Tibial nerve (tissue), 4 donors: ENCODE measurements around the gene FLOT1. TPM values are rescaled to one million over a fixed set of nuclear protein-coding genes. Genes with fewer than 3 reads are reported as not detected.
A peak's percentile ranks its signal among the peaks of the same experiment; 100 is the strongest.

ENCODE experiments used
- DNase-seq, 2 donors: peaks; one replicate each; pipeline ENCODE4 v3.0.0-alpha.2; 2019; ENCODE audit warnings: low spot score in 2 of 2
- H3K27ac ChIP-seq, 4 donors: fragments of 200-600 bp; sonication (generic) in 3 of 4; one replicate each; pipeline ENCODE4 v1.5.1; 2017 to 2019; ENCODE audit warnings: mild to moderate bottlenecking in 1 of 4
- H3K27me3 ChIP-seq, 2 donors: fragments of 200-600 bp; sonication (generic) in 1 of 2; one replicate each; pipeline versions ENCODE4 v1.5.1 to v1.6.0; 2017 to 2019
- H3K36me3 ChIP-seq, 3 donors: fragments of 200-600 bp; sonication (generic); one replicate each; pipeline ENCODE4 v1.5.1; 2018 to 2019
- H3K4me1 ChIP-seq, 4 donors: fragments of 200-600 bp; sonication (generic) in 3 of 4; one replicate each; pipeline ENCODE4 v1.5.1; 2017 to 2019
- H3K4me3 ChIP-seq, 4 donors: fragments of 200-600 bp; sonication (generic) in 3 of 4; one replicate each; pipeline ENCODE4 v1.5.1; 2017 to 2019; ENCODE audit warnings: mild to moderate bottlenecking in 1 of 4, moderate library complexity in 1 of 4
- H3K9me3 ChIP-seq, 4 donors: fragments of 200-600 bp; sonication (generic) in 3 of 4; one replicate each; pipeline ENCODE4 v1.5.1; 2017 to 2019
- EP300 ChIP-seq, 2 donors: sonication (generic); formaldehyde crosslinking; IDR thresholded peaks; one replicate each; pipeline ENCODE4 v1.6.1; 2017; ENCODE audit warnings: antibody characterized with exemption in 2 of 2, mild to moderate bottlenecking in 1 of 2
- POLR2A ChIP-seq, 2 donors: fragments of 450-650 bp; IDR thresholded peaks; one replicate each; pipeline ENCODE4 v1.6.1; 2017; ENCODE audit warnings: antibody characterized with exemption in 2 of 2, mild to moderate bottlenecking in 2 of 2, moderate library complexity in 2 of 2
- WGBS, 2 donors: methylation state at CpG; one replicate each; pipeline ENCODE4 v1.1.5; 2018; 5-methylcytosine and 5-hydroxymethylcytosine counted together
- total RNA-seq, 4 donors: library from RNA; depleted of rRNA; stranded (reverse); fragments of >200 nt; gene quantifications; one replicate each; pipeline ENCODE4 v1.1.0, GENCODE V29; 2016
- TF ChIP-seq, protein P1 (sequence below), 5 experiments: fragments of 200-600 bp in 3 of 5; fragments of 450-650 bp in 2 of 5; sonication (generic) in 3 of 5; IDR thresholded peaks; one replicate each; pipeline ENCODE4 v1.5.1; 2016 to 2019; ENCODE audit warnings: antibody characterized with exemption in 5 of 5, mild to moderate bottlenecking in 3 of 5, moderate library complexity in 2 of 5

Gene FLOT1
- total RNA-seq, 4 donors from 2014 or later, result 83.1 to 157 (median 94.6) TPM

DNA sequence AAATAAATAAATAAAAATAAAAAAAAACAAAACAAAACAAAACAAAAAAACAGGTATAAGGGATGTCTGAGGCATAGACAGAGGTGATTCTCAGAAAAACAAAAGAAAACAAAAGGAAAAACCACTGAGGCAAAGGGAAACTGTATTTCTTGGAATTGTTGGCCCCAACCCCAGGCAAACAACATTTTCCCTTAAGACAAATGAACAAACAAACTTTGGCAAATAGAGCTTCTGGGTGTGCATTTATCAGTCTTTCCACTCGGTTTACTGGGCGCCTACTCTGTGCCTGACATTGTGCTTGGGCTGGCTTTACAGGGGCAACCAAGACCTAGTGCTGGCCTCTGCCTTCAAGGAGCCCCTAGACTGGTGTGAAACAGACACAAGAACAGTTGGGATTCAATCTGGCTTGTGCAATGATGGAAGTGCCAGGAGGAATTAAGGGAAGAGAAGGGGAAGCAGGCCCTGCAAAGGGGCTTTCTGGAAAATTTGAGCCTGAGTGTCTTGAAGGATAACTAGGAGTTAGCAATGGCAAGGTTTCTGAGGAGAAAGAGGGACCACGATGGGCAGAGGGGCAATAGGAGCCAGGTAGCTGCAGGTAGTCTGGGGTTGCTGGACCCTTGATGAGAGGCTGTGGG, 35.6 kb upstream of the FLOT1 start:
- Histone ChIP-seq H3K27ac (peak overlapping the region in 3 of 4 donors; percentile 30 to 97 (median 91)), H3K4me1 (peaks cover 5 to 53% (median 33%) of the 10 kb centered on the region in 4 donors)
- TF ChIP-seq, protein P1, sequence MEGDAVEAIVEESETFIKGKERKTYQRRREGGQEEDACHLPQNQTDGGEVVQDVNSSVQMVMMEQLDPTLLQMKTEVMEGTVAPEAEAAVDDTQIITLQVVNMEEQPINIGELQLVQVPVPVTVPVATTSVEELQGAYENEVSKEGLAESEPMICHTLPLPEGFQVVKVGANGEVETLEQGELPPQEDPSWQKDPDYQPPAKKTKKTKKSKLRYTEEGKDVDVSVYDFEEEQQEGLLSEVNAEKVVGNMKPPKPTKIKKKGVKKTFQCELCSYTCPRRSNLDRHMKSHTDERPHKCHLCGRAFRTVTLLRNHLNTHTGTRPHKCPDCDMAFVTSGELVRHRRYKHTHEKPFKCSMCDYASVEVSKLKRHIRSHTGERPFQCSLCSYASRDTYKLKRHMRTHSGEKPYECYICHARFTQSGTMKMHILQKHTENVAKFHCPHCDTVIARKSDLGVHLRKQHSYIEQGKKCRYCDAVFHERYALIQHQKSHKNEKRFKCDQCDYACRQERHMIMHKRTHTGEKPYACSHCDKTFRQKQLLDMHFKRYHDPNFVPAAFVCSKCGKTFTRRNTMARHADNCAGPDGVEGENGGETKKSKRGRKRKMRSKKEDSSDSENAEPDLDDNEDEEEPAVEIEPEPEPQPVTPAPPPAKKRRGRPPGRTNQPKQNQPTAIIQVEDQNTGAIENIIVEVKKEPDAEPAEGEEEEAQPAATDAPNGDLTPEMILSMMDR (IDR thresholded peaks at IDR 0.05), result no peak
- no peak for TF ChIP-seq POLR2A (IDR thresholded peaks at IDR 0.05)
- no peak for TF ChIP-seq EP300 (IDR thresholded peaks at IDR 0.05)

DNA sequence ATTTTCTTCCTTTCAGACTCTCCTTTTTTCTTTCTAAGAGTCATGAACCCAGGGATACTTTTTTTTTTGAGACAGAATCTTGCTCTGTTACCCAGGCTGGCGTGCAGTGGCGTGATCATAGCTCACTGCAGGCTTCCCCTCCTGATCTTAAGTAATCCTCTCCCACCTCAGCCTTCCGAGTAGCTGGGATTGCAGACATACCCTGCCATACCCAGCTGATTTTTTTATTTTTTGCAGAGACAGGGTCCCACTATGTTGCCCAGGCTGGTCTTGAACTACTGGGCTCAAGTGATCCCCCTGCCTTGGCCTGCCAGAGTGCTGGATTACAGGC, 34.6 kb upstream of the FLOT1 start:
- Histone ChIP-seq H3K27ac (no peak overlapping the region), H3K4me3 (no peak overlapping the region), H3K9me3 (no peaks in the 10 kb centered on the region), H3K27me3 (no peaks in the 10 kb centered on the region), H3K4me1 (peaks cover 5 to 43% (median 26%) of the 10 kb centered on the region in 4 donors), H3K36me3 (no peaks in the 10 kb centered on the region)
- TF ChIP-seq EP300 (IDR thresholded peaks at IDR 0.05) (no peak), POLR2A (IDR thresholded peaks at IDR 0.05) (no peak)
- TF ChIP-seq, protein P1 (IDR thresholded peaks at IDR 0.05), result no peak
- DNase-seq, result no peak
- 91 to 99% methylated on average over 3 of the region's 3 CpGs for WGBS, 2 donors

More for the DNA sequence above, 35.6 kb upstream of the FLOT1 start:
- no peaks in the 10 kb centered on the region for H3K36me3 ChIP-seq
- 62 to 73% methylated on average over 3 of the region's 3 CpGs for WGBS, 2 donors
- no peaks in the 10 kb centered on the region for H3K9me3 ChIP-seq
- no peaks in the 10 kb centered on the region for H3K27me3 ChIP-seq
- H3K4me3 ChIP-seq, result no peak overlapping the region
- no peak for DNase-seq

DNA sequence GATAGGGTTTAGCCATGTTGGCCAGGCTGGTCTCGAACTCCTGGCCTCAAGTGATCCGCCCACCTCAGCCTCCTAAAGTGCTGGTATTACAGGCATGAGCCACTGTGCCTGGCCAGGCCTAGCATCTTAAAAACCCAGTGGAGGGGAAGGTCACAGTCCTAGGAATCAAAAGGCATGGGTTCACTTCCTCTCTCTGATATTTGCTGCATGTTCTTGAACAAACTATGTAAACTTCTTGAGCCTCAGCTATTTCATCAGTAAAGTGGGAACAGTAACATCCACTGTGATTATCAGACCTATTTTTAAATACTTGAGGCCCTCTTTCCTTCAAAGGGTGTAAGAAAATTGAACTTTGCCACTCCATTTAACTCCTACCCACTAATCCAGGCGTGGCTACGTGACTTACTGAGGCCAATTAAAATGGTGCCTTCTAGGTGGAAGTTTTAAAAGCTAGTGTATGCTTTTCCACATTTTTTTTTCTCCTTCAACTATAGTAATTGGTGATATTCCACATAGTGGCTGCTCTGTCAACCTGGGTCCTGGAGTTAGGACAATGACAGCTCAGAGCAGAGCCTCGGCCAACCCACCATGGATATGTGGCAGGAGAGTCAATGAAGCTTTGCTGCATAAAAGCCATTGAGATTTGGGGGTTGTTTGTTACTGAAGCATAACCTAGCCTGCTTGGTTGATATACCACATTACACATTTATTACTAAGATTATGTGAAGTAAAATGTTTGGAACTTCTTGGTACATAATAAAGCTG, 34.1 kb upstream of the FLOT1 start:
- H3K4me1 ChIP-seq, result peaks cover 5 to 38% (median 23%) of the 10 kb centered on the region in 4 donors
- no peak overlapping the region for H3K27ac ChIP-seq
- no peaks in the 10 kb centered on the region for H3K27me3 ChIP-seq
- H3K9me3 ChIP-seq, result no peaks in the 10 kb centered on the region
- no peaks in the 10 kb centered on the region for H3K36me3 ChIP-seq
- DNase-seq, result no peak
- TF ChIP-seq POLR2A (IDR thresholded peaks at IDR 0.05), result no peak
- TF ChIP-seq, protein P1 (IDR thresholded peaks at IDR 0.05), result no peak
- TF ChIP-seq EP300 (IDR thresholded peaks at IDR 0.05), result no peak
- 95 to 97% methylated on average over 5 of the region's 5 CpGs for WGBS, 2 donors
- no peak overlapping the region for H3K4me3 ChIP-seq

DNA sequence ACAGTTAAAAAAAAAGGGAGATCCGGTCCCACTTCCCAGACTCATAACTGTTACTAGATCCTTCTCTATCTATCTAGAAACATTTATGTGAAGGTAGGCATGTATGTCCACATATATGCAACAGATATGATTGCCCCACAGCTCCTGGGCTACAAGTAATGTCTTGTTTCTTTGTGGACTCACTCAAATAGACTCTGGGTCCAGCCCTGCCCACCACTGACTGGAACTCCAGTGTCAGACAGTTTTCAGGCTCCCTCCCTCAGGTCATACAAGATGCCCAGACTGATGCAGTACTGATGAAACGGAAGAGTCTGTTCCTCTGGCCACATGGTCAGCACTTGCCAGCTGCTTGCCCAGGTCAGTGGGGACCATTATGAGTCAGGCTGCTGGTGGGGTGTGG, 32.6 kb upstream of the FLOT1 start:
- TF ChIP-seq POLR2A (IDR thresholded peaks at IDR 0.05) (no peak), EP300 (IDR thresholded peaks at IDR 0.05) (no peak)
- TF ChIP-seq, protein P1 (IDR thresholded peaks at IDR 0.05), result no peak
- Histone ChIP-seq H3K27ac (no peak overlapping the region), H3K36me3 (no peaks in the 10 kb centered on the region), H3K27me3 (no peaks in the 10 kb centered on the region), H3K4me3 (no peak overlapping the region), H3K9me3 (no peaks in the 10 kb centered on the region), H3K4me1 (peaks cover 0 to 24% (median 13%) of the 10 kb centered on the region in 4 donors)
- WGBS, 2 donors, result 71 to 79% methylated on average over 2 of the region's 2 CpGs
- DNase-seq, result no peak

DNA sequence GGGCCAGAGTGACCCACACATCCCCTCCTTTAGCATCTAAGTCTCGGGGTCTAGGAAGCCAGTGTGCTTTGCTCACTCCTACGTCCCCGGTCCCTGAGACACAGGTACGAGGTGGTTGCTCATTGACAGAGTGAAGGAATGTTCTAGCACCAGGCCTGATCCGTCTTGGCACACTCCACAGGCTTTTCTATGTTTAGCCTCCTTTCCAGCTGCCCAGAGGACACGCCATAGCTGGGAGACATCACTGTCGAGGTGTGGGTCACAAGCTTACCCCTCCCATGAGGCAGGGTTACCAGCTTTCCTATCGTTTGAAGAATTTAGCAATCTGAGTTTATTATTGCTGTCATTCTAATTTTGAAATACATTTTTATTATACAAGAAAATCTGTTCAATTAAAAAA, 32.2 kb upstream of the FLOT1 start:
- Histone ChIP-seq H3K36me3 (no peaks in the 10 kb centered on the region), H3K4me1 (peaks cover 0 to 24% (median 11%) of the 10 kb centered on the region in 4 donors), H3K27me3 (no peaks in the 10 kb centered on the region), H3K9me3 (no peaks in the 10 kb centered on the region), H3K27ac (no peak overlapping the region), H3K4me3 (no peak overlapping the region)
- WGBS, 2 donors, result 77 to 83% methylated on average over 8 of the region's 8 CpGs
- DNase-seq, result no peak
- TF ChIP-seq POLR2A (IDR thresholded peaks at IDR 0.05) (no peak), EP300 (IDR thresholded peaks at IDR 0.05) (no peak)
- TF ChIP-seq, protein P1 (IDR thresholded peaks at IDR 0.05), result no peak
